NCI-H1694 treated with DMSO at 0.1 percent for 48 hours (cell line): ENCODE data around the gene EYS.
"Not testable (repeated sequence)": the region's sequence is repeated elsewhere in the genome, so short reads cannot be mapped to it uniquely, and the experiment has no call there.

Source experiments
- DNase-seq: peaks from one replicate; lab custom pipeline; 2025; lab: John Stamatoyannopoulos, UW

The EYS gene

GRCh38 chr6:65633501-65633900, 73.5 kb downstream of the EYS start:
- no peak for DNase-seq

GRCh38 chr6:65631711-65632110, 75.3 kb downstream of the EYS start:
- DNase-seq = no peak

GRCh38 chr6:65627434-65627999, 79.5 kb downstream of the EYS start:
- DNase-seq = not testable (repeated sequence)

GRCh38 chr6:65627015-65627414, 80.0 kb downstream of the EYS start:
- DNase-seq = no peak

GRCh38 chr6:65623566-65623965, 83.5 kb downstream of the EYS start:
- no peak for DNase-seq

- no peak for DNase-seq
Observed at GRCh38 chr6:65610746-65611145, 96.3 kb downstream of the EYS start.

GRCh38 chr6:65595540-65595939, 111.5 kb downstream of the EYS start:
- no peak for DNase-seq

- DNase-seq = no peak
Observed at GRCh38 chr6:65570340-65570739, 136.7 kb downstream of the EYS start.

- no peak for DNase-seq
Observed at GRCh38 chr6:65569505-65569904, 137.5 kb downstream of the EYS start.

- not testable (repeated sequence) for DNase-seq
Observed at GRCh38 chr6:65569056-65569455, 138.0 kb downstream of the EYS start.

GRCh38 chr6:65566117-65566516, 140.9 kb downstream of the EYS start:
- DNase-seq = no peak

GRCh38 chr6:65558071-65558470, 149.0 kb downstream of the EYS start:
- no peak for DNase-seq

- DNase-seq = no peak
Observed at GRCh38 chr6:65557224-65557623, 149.8 kb downstream of the EYS start.

GRCh38 chr6:65546894-65547293, 160.1 kb downstream of the EYS start:
- DNase-seq = no peak

GRCh38 chr6:65545920-65546319, 161.1 kb downstream of the EYS start:
- no peak for DNase-seq

- DNase-seq = no peak
Observed at GRCh38 chr6:65538644-65539043, 168.4 kb downstream of the EYS start.

- DNase-seq = no peak
Observed at GRCh38 chr6:65537600-65537999, 169.4 kb downstream of the EYS start.

- DNase-seq = no peak
Observed at GRCh38 chr6:65531533-65531932, 175.5 kb downstream of the EYS start.

- DNase-seq = no peak
Observed at GRCh38 chr6:65524232-65524631, 182.8 kb downstream of the EYS start.

- DNase-seq = no peak
Observed at GRCh38 chr6:65505736-65506135, 201.3 kb downstream of the EYS start.

GRCh38 chr6:65501045-65501444, 206.0 kb downstream of the EYS start:
- DNase-seq = no peak

GRCh38 chr6:65483652-65484051, 223.4 kb downstream of the EYS start:
- DNase-seq = not testable (repeated sequence)

- DNase-seq = no peak
Observed at GRCh38 chr6:65469650-65470049, 237.4 kb downstream of the EYS start.

GRCh38 chr6:65468307-65468706, 238.7 kb downstream of the EYS start:
- no peak for DNase-seq

GRCh38 chr6:65461121-65461520, 245.9 kb downstream of the EYS start:
- DNase-seq = no peak
